GM21390 (cell line): Measurements from ENCODE around the gene DMRTA2.
"Not testable (repeated sequence)": the region's sequence is repeated elsewhere in the genome, so short reads cannot be mapped to it uniquely, and the experiment has no call there.

ENCODE experiments used
- ATAC-seq: cut with Tn5 transposase; IDR thresholded peaks from one replicate; pipeline ENCODE4 v1.9.1; 2021; ENCODE audit not compliant: unreplicated experiment

Gene DMRTA2

GRCh38 chr1:50393522-50394120 is 29.6 kb downstream of the DMRTA2 start:
- no peak for ATAC-seq

GRCh38 chr1:50381551-50381950 is 41.7 kb downstream of the DMRTA2 start:
- ATAC-seq = not testable (repeated sequence)

- no peak for ATAC-seq
Measured at GRCh38 chr1:50378770-50379169, 44.5 kb downstream of the DMRTA2 start.

- ATAC-seq = no peak
Measured at GRCh38 chr1:50373532-50373931, 49.7 kb downstream of the DMRTA2 start.

- no peak for ATAC-seq
Measured at GRCh38 chr1:50371749-50372148, 51.5 kb downstream of the DMRTA2 start.

- ATAC-seq = no peak
Measured at GRCh38 chr1:50369830-50370229, 53.4 kb downstream of the DMRTA2 start.

GRCh38 chr1:50369008-50369634 is 54.1 kb downstream of the DMRTA2 start:
- ATAC-seq = no peak

GRCh38 chr1:50368179-50369007 is 54.9 kb downstream of the DMRTA2 start:
- ATAC-seq = no peak
